OCI-LY1 (cell line): ENCODE data around the gene KIAA1549.

Experiments used
- EZH2 ChIP-seq: fragments of 200-600 bp; sonication (generic), shearing (Covaris generic); IDR thresholded peaks from 2 replicates; pipeline ENCODE4 v1.8.0; 2017; ENCODE audit warnings: borderline replicate concordance, mixed run types, mild to moderate bottlenecking, antibody characterized with exemption, low read length, moderate library complexity, mixed read lengths
- TF ChIP-seq, protein P1 (sequence below): fragments of 200-600 bp; sonication (generic), shearing (Covaris generic); IDR thresholded peaks from 2 replicates; pipeline ENCODE4 v1.5.1; 2017; ENCODE audit warnings: mild to moderate bottlenecking, antibody characterized with exemption, low read length, moderate library complexity, mixed read lengths

DNA sequence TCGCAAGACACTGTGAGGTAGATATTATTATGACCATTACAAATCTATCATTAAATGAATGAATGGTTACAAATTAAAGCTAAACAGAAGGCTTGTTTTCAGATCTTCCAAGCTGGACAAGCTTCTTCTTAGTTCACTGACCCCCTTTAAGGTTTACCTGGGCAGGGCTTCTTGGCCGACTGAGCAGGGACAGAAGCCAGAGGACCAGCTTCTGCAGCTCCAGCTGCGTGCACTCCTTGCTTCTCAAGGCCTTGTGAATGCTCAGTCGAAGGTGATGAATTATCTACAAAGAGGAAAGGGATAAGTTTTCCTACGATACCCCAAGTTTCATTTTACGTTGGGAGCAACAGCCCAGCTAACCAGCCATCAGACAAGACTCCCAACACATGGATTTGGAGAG lies 45.4 kb upstream of the KIAA1549 start:
- no peak for TF ChIP-seq EZH2
- TF ChIP-seq, protein P1, sequence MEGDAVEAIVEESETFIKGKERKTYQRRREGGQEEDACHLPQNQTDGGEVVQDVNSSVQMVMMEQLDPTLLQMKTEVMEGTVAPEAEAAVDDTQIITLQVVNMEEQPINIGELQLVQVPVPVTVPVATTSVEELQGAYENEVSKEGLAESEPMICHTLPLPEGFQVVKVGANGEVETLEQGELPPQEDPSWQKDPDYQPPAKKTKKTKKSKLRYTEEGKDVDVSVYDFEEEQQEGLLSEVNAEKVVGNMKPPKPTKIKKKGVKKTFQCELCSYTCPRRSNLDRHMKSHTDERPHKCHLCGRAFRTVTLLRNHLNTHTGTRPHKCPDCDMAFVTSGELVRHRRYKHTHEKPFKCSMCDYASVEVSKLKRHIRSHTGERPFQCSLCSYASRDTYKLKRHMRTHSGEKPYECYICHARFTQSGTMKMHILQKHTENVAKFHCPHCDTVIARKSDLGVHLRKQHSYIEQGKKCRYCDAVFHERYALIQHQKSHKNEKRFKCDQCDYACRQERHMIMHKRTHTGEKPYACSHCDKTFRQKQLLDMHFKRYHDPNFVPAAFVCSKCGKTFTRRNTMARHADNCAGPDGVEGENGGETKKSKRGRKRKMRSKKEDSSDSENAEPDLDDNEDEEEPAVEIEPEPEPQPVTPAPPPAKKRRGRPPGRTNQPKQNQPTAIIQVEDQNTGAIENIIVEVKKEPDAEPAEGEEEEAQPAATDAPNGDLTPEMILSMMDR: no peak
